Measurements from ENCODE around the gene DAD1.
"Not testable (repeated sequence)": the region's sequence is repeated elsewhere in the genome, so short reads cannot be mapped to it uniquely, and the experiment has no call there.

GRCh38 chr14:22543570-22544357, 45.3 kb downstream of the DAD1 start:
- not testable (repeated sequence) for TF ChIP-seq CTCF (IDR thresholded peaks at IDR 0.05; ENCODE audit: low read depth, low read length); EZH2phosphoT487 (IDR thresholded peaks at IDR 0.05; ENCODE audit: low read depth)
